HG03175 (cell line): ENCODE measurements around the gene SPTLC3.

Experiments used
- ATAC-seq: cut with Tn5 transposase; IDR thresholded peaks from one replicate; pipeline ENCODE4 v1.9.1; 2021; ENCODE audit warnings: mild to moderate bottlenecking, moderate library complexity; ENCODE audit not compliant: unreplicated experiment

Gene SPTLC3

GRCh38 chr20:13089950-13090469 lies 81.2 kb downstream of the SPTLC3 start:
- no peak for ATAC-seq

GRCh38 chr20:13092111-13092510 lies 83.3 kb downstream of the SPTLC3 start:
- no peak for ATAC-seq

GRCh38 chr20:13094976-13095375 lies 86.2 kb downstream of the SPTLC3 start:
- ATAC-seq = no peak

- ATAC-seq = no peak
Observed at GRCh38 chr20:13098720-13099355, 90.1 kb downstream of the SPTLC3 start.

GRCh38 chr20:13099676-13100075 lies 90.9 kb downstream of the SPTLC3 start:
- no peak for ATAC-seq

GRCh38 chr20:13101276-13101675 lies 92.5 kb downstream of the SPTLC3 start:
- no peak for ATAC-seq

GRCh38 chr20:13101706-13102105 lies 92.9 kb downstream of the SPTLC3 start:
- no peak for ATAC-seq

- ATAC-seq = no peak
Observed at GRCh38 chr20:13102237-13102636, 93.5 kb downstream of the SPTLC3 start.

GRCh38 chr20:13102694-13103093 lies 93.9 kb downstream of the SPTLC3 start:
- ATAC-seq = no peak

GRCh38 chr20:13105039-13105438 lies 96.3 kb downstream of the SPTLC3 start:
- no peak for ATAC-seq

GRCh38 chr20:13105864-13106457 lies 97.2 kb downstream of the SPTLC3 start:
- no peak for ATAC-seq

- no peak for ATAC-seq
Observed at GRCh38 chr20:13109658-13110057, 100.9 kb downstream of the SPTLC3 start.

- no peak for ATAC-seq
Observed at GRCh38 chr20:13110796-13111195, 102.0 kb downstream of the SPTLC3 start.

- ATAC-seq = no peak
Observed at GRCh38 chr20:13111249-13111911, 102.6 kb downstream of the SPTLC3 start.

GRCh38 chr20:13113731-13114130 lies 105.0 kb downstream of the SPTLC3 start:
- no peak for ATAC-seq

GRCh38 chr20:13117200-13117599 lies 108.4 kb downstream of the SPTLC3 start:
- ATAC-seq = no peak

GRCh38 chr20:13118676-13119075 lies 109.9 kb downstream of the SPTLC3 start:
- ATAC-seq = no peak

GRCh38 chr20:13119583-13119982 lies 110.8 kb downstream of the SPTLC3 start:
- ATAC-seq = peak; percentile 76

GRCh38 chr20:13120471-13120870 lies 111.7 kb downstream of the SPTLC3 start:
- ATAC-seq = no peak

- peak; percentile 53 for ATAC-seq
Observed at GRCh38 chr20:13121840-13122515, 113.2 kb downstream of the SPTLC3 start.

GRCh38 chr20:13125486-13125885 lies 116.7 kb downstream of the SPTLC3 start:
- no peak for ATAC-seq

GRCh38 chr20:13128173-13128572 lies 119.4 kb downstream of the SPTLC3 start:
- no peak for ATAC-seq
